ENCODE data around the gene KRTAP10-3.
"Not testable (repeated sequence)": the region's sequence is repeated elsewhere in the genome, so short reads cannot be mapped to it uniquely, and the experiment has no call there.

The KRTAP10-3 gene, protein sequence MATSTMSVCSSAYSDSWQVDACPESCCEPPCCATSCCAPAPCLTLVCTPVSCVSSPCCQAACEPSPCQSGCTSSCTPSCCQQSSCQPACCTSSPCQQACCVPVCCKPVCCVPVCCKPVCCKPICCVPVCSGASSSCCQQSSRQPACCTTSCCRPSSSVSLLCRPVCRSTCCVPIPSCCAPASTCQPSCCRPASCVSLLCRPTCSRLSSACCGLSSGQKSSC
- 0 reads per million in 4 donors for total RNA-seq

DNA sequence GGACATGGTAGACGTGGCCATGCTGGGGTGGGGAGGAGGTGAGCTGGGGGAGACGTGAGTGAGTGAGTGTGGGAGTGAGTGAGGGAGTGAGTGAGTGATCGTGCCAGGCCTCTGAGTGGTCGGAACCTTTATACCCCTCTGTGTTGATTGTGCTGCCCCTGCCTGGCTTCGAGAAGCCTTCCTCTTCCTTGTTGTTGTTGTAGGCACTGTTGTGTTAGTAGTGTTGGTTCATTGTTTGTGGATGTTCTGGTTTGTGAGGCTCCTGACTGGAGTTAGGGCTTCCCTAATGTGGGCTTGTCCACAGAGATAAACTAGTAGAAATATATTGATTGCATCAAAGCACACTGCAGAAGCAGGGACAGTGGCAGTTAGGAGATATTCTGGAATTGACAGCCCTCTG, at the start of gene KRTAP10-3:
KRTAP10-3 (minus strand) TSS at position 101 of the 400 bp plus-strand sequence; CDS start at position 21, 80 bp downstream.
- DNase-seq, result no peak

DNA sequence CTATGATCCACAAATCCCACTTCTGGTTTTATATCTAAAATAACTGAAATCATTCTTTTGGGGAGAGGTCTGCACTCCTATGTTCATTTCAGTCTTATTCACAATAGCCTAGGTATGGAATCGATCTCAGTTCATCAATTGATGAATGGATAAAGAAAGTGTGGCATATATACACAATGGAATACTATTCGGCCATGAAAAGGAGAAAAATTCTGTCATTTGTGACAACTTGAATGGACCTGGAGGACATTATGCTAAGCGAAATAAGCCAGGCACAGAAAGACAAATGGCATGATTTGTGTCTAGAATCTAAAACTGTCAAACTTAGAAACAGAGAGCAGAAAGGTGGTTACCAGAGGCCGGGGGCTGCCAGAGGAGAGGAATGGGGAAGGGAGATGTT, 47.9 kb upstream of the KRTAP10-3 start:
- DNase-seq, result no peak

DNA sequence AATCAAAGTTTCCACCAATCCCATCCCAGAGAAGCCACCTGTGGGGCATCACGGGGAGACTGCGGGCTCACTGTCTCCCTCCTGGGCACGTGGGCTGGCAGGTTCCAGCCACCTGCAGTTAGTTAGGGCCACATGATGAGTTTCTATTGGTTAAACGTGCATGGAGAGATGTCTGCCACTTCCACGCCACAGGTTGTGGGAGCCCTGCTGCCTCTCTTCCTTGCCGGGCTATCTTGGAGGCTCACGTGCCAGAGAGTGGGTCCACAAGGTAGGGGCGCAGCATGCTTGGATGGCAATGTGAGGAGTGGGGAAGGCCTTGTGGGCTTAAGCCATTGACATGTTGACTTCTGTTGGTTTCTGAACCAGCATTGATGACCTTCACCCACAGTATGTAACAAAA, 45.3 kb upstream of the KRTAP10-3 start:
- DNase-seq, result no peak

DNA sequence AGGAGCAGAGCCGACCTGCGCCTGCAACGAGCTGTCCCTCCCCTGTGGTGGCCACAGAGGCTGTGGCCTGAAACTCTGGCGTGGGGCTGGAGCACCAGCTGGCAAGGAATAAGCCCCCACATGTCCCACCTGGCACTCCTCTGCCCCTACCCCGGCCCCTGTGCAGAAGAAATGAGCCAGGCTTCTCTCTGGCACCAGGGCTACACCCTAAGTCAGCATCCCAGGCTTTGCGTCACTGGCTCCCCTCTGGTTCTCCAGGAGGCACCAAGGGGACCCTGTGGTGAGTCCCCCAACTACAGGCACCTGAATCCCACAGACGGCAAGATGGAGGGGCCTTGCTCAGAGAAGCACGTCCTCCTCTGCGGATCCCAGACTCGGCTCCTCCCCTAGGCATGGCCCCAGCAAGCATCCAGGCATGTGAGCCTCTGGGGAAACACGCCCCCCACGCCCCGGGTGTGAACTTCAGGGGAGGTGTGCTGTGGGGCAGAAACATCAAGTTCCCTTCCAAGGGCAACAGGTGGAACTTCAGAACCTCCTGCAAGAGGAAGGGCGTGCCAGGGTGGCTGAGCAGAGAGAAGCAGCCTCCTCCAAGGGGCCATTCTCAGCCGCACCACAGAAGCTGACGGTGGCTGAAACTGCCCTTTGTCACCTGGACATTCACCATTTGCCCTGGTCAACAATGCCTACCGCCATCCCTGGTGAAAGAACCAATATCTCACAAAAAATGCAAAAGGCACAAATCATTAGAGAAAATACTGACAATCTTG, 44.7 kb upstream of the KRTAP10-3 start:
- DNase-seq, result no peak

DNA sequence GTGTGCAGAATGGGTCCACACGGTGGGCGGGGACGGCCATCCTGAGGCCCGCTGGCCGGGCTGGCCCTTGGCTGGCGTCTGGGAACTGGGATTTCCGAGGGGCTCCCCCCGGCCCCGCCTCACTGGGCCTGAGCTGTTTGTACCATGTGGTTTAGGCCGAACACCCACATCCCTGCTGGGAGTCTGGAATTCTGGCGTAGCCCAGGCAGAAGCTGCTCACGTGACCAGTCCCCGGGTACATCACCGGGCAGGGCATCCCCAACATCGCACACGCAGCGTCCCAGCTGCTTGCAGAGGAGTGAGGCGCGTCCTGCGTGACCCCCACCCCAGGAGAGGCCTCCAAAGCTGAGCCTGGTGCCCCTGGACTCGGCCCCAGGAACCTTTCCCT, 43.9 kb upstream of the KRTAP10-3 start:
- DNase-seq, result no peak

DNA sequence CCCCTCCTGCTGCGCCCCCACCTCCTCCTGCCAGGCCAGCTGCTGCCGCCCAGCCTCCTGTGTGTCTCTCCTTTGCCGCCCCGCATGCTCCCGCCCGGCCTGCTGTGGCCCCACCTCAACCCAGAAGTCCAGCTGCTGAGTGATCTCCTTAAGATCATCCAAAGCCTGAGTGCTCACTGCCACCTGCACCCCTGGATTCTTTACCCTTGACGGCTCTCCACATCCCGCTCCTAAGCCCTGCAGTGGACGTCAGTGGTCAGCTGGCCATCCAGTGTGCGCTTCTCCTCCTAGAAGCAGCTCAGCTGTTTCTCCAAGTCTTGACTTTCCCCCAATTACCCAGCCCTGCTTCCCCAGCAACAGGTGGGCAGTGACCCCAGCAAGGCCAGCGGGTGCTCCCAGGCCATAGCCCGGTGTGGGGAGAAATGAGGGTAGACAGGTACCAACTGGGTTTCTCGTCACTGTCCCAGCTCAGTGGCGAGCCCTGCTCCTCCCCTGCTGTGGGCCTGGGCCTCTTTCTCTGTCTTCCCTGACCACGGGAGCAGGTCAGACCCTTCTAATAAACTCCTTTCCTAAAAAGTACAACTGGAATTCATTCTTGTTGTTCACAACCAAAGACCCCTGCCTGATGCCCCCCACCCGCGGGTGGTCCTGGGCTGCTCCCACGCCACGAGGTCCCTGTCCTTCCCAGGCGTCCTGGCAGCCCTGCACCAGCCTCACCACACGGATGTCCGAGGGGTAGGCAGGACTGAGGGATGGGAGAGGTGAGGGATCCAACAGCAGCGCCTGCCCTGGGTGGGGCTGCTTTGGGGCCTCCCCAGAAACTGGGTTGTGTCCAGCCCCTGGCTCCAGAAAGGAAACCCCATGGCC, 43.2 kb upstream of the KRTAP10-3 start:
- no peak for DNase-seq

DNA sequence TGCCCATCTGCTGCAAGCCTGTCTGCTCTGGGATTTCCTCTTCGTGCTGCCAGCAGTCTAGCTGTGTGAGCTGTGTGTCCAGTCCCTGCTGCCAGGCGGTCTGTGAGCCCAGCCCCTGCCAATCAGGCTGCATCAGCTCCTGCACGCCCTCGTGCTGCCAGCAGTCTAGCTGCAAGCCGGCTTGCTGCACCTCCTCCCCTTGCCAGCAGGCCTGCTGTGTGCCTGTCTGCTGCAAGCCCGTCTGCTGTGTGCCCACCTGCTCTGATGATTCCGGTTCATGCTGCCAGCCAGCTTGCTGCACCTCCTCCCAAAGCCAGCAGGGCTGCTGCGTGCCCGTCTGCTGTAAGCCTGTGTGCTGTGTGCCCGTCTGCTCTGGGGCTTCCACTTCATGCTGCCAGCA, 42.5 kb upstream of the KRTAP10-3 start:
- not testable (repeated sequence) for DNase-seq

DNA sequence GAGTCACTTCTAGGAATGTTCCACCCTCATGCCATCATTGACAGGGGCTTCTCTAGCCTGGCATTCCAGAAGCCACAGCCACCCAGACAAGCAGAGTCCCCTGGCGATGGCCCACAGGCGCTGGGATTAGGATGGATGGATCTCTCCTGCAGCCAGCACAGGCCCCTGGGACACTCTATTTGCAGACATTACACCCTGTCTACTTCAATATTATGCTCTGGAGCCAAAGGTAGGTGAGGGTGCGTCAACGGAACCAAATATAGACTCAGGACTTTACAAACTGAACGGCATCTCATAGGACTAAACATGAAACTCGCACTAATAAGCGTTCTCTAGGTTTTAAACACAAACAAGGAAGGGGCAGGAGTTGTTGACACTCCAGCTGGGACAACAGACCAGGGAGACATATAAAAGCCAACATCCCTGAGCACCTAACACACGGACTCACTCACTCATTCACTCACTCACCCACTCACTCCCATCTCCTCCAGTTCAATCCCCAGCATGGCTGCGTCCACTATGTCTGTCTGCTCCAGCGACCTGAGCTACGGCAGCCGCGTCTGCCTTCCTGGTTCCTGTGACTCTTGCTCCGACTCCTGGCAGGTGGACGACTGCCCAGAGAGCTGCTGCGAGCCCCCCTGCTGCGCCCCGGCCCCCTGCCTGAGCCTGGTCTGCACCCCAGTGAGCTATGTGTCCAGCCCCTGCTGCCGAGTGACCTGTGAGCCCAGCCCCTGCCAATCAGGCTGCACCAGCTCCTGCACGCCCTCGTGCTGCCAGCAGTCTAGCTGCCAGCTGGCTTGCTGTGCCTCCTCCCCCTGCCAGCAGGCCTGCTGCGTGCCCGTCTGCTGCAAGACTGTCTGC, 41.8 kb upstream of the KRTAP10-3 start, which contains the start of gene KRTAP10-7:
KRTAP10-7 (plus strand) TSS at position 480 of the 861 bp plus-strand sequence; CDS start at position 505, 25 bp downstream.
- DNase-seq, result not testable (repeated sequence)

DNA sequence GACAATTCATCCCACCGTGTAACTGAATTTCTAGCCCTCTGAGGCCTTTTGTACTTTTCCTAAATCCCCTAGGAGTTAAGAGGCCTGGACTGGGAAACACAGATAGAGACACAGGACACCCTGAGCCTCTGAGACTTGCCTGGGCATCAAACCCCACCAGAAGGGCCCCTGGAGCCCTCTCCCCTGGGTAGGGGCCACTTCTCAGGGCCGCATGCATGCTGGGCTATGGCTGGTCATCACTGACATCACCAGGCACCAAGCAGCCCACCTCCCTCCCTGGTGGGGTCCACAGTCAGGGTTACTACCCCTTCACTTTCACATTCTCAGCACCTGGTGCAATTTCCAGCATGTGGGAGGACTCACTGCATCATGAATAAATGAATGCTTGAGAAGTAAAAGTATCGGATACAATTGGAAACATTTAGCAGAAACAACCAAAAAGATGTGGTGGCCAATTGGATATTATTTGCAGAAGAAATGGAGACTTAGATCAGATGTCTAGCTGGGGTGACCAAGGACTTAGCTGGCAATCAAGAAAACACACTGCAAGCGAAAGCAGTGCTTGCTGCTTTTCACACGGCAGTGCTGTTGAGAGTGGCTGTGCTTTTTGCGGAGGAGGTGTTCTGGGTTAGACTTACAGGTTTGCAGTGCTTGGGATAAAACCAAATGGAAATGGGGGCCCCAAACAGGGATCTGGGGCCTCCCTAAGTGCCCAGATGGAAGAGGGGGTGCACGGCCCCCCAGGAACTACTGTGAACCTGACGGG, 40.9 kb upstream of the KRTAP10-3 start:
- no peak for DNase-seq

DNA sequence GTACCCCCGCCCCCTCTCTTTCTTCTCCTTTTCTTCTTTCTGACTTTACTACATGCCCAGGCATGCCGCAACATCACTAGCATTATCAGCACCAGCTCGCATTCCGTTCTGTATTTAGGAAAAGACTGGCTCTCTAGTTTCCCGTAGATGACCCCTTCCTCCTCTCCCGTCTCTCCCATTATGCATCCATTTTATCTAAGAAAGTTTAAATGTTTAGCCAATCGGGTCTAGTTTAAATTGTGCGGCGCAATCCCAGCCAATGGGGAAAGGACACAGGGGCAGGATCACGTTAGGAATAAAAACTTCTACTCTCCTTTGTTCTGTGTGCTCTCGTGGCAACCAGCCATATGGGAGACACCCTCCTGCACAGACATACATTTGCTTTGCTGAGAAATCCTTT, 39.5 kb upstream of the KRTAP10-3 start:
- no peak for DNase-seq

DNA sequence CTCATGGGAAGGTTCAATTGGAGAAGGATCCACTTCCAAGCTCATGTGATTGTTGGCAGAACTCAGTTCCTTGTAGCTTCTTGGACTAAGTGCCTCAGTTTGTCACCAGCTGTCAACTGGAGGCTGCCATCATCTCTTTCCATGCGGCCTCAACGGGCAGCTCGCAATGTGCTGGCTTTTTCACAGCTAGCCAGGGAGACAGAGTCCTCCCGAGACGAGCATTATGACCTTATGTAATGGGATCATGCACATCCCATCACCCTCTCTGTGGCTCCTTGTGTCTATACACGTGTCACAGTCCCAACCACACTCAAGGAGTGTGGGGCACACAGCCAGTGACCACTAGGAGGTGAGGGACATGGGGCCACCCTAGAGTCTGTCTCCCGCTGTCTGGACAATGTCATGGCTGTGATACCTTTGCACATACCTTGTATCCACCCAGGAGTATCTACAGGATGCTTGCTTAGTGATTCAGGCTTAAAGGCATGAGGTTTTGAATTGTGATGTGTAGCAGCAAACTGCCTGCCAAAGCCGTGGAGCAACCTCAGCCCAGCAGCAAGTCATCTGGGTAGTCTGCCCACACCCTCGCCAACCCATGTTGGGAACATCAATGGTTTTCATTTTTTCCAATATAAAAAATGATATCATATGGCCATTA, 37.6 kb upstream of the KRTAP10-3 start:
- no peak for DNase-seq

DNA sequence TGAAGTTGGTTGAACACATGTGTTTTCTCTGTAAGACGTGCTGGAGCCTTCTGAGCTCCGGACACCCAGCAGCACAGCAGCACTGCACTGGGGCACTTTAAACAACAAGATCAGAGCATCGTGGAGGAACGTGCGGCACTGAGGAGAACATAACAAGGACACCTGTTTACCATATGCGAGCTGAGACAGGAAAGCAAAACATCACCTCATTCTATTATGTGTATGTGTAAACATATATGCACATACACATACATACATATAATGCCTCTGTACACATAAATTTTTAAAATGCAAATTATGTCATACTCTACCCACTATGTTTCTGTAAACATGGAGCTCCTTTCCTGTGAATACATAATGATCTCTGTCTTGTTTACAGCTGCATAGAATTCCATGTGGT, 36.9 kb upstream of the KRTAP10-3 start:
- no peak for DNase-seq

DNA sequence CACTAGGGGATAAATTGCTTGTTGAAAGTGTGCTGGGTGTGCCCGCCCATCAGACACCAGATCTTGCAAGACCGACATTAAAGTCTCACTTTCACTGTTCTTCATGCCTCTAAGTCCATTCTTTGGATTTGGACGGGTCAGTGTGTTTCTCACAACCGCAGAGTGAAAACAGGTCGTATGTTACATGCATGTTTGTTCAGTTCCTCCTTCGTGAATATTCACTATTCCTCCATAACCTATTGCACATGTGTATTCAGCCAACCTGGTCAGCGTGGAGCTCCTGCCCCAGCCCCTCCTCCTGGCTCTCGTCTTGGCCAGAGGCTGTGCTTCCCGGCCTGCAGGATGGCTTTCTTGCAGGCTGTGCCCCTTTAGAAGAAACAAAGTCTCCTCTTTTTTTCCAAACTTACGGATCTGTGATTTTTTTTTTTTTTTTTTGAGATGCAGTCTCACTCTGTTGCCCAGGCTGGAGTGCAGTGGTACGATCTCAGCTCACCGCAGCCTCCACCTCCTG, 35.9 kb upstream of the KRTAP10-3 start:
- no peak for DNase-seq

DNA sequence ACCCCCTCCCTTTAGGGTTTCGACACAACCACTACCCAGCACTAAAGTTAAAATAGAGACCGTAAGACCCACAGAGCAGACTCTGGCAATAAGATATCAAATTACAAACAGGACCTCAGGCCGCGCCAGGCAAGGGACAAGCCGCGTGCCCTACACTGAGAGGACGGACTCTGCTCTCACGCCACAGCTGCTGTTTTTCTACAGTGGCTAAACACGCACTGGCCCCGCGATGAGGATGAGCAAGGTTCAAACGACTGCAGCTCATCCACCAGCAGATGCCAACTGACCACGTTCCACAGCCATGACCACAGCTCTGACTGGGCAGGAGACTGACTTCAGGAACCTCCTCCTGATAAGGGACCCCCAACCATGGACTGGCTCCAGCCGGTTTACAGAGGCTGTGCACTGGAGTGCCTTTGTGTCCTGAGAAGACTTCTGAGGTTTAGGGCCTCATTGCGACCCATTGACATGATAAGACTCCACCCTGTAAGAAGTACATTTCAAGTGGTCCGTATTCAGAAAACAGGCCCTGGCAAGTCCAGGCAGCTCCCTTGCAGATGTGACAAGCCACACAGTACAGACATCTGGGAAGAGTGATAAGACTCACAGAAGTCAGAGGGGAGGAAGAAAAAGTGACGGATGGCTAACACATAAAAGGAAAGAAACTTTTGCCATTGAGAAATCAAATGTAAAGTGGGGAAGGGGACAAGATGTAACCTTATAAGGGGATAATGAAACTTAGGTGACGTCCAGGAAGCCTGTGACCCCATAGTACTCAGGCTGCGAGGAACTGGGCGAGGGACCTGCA, 35.2 kb upstream of the KRTAP10-3 start:
- no peak for DNase-seq

DNA sequence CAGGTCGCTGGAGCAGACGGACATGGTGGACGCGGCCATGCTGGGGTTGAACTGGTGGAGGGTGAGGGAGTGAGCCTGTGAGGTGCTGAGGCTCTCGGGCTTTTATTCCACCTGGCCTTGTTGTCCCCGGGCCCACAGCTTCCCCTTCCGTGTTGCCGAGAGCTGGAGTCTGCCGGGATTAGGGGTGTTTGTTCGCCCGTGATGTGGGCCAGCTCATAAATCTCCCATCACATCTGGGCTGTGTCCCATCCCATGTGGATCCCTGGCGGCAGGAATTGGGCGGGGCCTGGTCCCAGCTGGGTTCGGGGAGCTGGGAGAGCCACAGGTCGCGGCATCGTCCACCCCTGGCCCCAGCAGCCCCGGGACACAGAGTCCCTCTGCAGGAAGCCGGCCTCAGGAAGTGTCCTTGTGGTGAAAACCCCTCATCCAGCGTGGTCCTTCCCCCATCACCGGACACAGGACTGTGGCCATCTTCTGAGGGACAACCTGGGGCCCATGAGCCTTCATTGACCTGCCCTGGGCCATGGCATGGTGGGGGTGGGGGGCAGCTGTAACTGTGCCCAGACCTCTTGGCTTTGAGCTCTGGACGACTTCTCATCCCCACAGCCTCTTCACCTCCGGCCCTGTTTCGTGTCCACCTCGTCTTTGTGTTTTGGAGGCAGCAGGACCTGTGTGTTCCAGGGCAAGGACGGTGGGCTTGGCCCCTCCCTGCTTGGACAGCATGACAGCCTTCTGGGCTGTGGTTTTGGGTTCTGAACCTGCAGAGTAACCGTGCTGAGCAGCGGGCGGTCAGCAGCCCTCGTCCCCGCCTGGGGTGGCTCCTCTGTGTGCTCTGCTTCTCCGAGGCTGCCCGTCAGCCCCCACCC, 34.1 kb upstream of the KRTAP10-3 start, which contains the start of gene KRTAP10-6:
KRTAP10-6 (minus strand) TSS at position 60 of the 866 bp plus-strand sequence; CDS start at position 39, 21 bp downstream.
- DNase-seq, result no peak

DNA sequence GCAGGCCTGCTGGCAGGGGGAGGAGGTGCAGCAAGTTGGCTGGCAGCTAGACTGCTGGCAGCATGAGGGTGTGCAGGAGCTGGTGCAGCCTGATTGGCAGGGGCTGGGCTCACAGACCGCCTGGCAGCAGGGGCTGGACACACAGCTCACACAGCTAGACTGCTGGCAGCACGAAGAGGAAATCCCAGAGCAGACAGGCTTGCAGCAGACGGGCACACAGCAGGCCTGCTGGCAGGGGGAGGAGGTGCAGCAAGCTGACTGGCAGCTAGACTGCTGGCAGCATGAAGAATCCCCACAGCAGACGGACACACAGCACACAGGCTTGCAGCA, 33.2 kb upstream of the KRTAP10-3 start:
- DNase-seq, result not testable (repeated sequence)

DNA sequence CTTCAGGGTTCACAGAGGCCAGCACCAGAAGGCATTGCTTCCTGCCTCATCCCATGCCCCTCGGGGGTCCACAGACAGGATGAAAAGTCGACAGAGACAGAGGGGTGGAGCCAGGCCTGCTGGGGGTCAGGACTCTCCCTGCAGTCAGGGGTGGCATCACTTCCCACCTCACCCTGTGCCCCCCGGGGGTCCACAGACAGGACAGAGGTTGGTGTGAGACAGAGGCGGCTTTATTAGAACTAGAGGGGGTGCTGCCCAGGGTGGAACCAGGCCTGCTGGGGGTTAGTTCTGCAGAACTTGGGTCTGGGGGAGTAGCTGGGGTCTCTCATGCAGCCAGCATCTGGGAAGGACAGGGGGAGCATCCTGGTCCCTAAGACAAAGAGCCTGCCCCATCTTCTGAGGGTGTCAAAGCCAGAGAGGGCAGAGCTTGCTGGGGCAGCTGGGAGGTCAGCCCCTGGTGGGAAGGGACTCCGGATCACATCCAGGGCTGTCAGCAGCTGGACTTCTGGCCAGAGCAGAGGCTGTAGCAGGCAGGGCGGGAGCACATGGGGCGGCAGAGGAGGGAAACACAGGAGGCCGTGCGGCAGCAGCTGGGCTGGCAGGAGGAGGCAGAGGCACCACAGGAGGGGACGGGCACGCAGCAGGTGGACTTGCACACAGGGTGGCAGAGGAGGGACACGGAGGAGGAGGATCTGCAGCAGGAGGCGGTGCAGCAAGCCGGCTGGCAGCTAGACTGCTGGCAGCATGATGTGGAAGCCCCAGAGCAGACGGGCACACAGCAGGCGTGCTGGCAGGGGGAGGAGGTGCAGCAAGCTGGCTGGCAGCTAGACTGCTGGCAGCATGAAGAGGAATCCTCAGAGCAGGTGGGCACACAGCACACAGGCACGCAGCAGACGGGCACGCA, 32.6 kb upstream of the KRTAP10-3 start:
- not testable (repeated sequence) for DNase-seq

DNA sequence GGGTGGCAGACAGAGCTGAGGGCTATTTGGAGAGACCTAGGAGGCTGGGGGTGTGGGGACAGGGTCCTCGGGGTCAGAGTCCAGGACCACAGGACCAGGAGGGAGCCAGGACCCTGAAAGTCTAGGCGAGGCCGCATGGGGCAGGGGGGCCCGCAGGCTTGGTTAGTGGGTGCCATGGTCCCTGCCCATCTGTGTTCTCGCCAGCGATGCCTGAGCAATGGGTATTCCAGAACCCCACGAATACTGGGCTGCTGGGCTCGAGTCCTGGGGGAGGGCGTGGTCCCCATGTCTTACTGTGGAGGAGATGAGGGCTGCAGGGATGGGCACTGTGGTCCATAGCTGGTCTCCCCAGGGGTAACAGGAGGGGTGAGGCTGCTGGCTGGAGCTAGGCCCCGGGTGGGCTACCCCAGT, 31.7 kb upstream of the KRTAP10-3 start:
- DNase-seq, result no peak
